ENCODE data around the gene FCN1.
"Not testable (repeated sequence)": the region's sequence is repeated elsewhere in the genome, so short reads cannot be mapped to it uniquely, and the experiment has no call there.

Gene FCN1

GRCh38 chr9:134917431-134918373 lies at the start of gene FCN1:
FCN1 (minus strand) TSS chr9:134917912; CDS start chr9:134917871, 41 bp downstream.
- DNase-seq (ENCODE audit: low read depth in 2 of 2): no peak

GRCh38 chr9:134966697-134967546 lies 49.2 kb upstream of the FCN1 start:
- DNase-seq (ENCODE audit: low read depth in 2 of 2): no peak

GRCh38 chr9:134966270-134966669 lies 48.6 kb upstream of the FCN1 start:
- no peak for DNase-seq (ENCODE audit: low read depth in 2 of 2)

GRCh38 chr9:134965851-134966250 lies 48.1 kb upstream of the FCN1 start:
- no peak for DNase-seq (ENCODE audit: low read depth in 2 of 2)

- no peak for DNase-seq (ENCODE audit: low read depth in 2 of 2)
Observed at GRCh38 chr9:134965411-134965810, 47.7 kb upstream of the FCN1 start.

- DNase-seq (ENCODE audit: low read depth in 2 of 2): no peak
Observed at GRCh38 chr9:134964271-134965055, 46.8 kb upstream of the FCN1 start.

- no peak for DNase-seq (ENCODE audit: low read depth in 2 of 2)
Observed at GRCh38 chr9:134963546-134963945, 45.8 kb upstream of the FCN1 start.

- DNase-seq (ENCODE audit: low read depth in 2 of 2): no peak
Observed at GRCh38 chr9:134962973-134963364, 45.3 kb upstream of the FCN1 start.

GRCh38 chr9:134962065-134962972 lies 44.6 kb upstream of the FCN1 start:
- no peak for DNase-seq (ENCODE audit: low read depth in 2 of 2)

- DNase-seq (ENCODE audit: low read depth in 2 of 2): no peak
Observed at GRCh38 chr9:134961331-134962064, 43.8 kb upstream of the FCN1 start.

- no peak for DNase-seq (ENCODE audit: low read depth in 2 of 2)
Observed at GRCh38 chr9:134960701-134961181, 43.0 kb upstream of the FCN1 start.

- DNase-seq (ENCODE audit: low read depth in 2 of 2): no peak
Observed at GRCh38 chr9:134959971-134960310, 42.2 kb upstream of the FCN1 start.

GRCh38 chr9:134959126-134959970 lies 41.6 kb upstream of the FCN1 start:
- DNase-seq (ENCODE audit: low read depth in 2 of 2): no peak

GRCh38 chr9:134957945-134958227 lies 40.2 kb upstream of the FCN1 start:
- no peak for DNase-seq (ENCODE audit: low read depth in 2 of 2)

GRCh38 chr9:134957165-134957944 lies 39.6 kb upstream of the FCN1 start:
- DNase-seq (ENCODE audit: low read depth in 2 of 2): no peak

- DNase-seq (ENCODE audit: low read depth in 2 of 2): not testable (repeated sequence)
Observed at GRCh38 chr9:134956387-134956786, 38.7 kb upstream of the FCN1 start.

GRCh38 chr9:134955801-134956200 lies 38.1 kb upstream of the FCN1 start:
- no peak for DNase-seq (ENCODE audit: low read depth in 2 of 2)

GRCh38 chr9:134955156-134955555 lies 37.4 kb upstream of the FCN1 start:
- DNase-seq (ENCODE audit: low read depth in 2 of 2): no peak

GRCh38 chr9:134951994-134952393 lies 34.3 kb upstream of the FCN1 start:
- no peak for DNase-seq (ENCODE audit: low read depth in 2 of 2)

Data from fibroblast of skin of left biceps (primary cell).